ENCODE data around the gene CFAP73. TPM values are rescaled to one million over a fixed set of nuclear protein-coding genes. Genes with fewer than 3 reads are reported as not detected.

The CFAP73 gene
- polyA plus RNA-seq, 4 donors = 0.27 to 3.0 (median 0.75) TPM

DNA sequence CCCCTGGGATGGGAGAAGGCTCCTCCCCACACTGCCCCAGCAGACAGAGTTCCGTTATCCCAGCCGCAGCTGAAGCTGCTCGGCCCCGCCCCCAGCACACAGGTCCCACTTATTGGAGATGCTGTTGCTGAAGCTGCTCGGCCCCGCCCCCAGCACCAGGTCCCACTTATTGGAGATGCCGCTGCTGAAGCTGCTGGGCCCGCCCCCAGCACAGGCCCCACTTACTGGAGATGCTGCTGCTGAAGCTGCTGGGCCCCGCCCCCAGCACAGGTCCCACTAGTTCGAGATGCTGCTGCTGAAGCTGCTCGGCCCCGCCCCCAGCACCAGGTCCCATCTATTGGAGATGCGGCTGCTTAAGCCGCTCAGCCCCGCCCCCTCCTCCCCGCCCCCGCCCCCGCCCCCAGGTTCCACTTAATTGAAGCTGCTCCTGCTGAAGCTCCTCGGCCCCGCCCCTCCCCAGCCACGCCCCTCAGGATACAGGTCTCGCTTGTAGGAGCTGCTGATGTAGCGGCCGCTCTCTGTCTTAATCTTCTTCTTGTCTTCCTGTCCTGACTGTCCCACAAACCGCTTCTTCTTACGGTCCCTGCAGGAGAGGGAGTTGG, 12.0 kb downstream of the CFAP73 start:
- no peak for DNase-seq (ENCODE audit: low read depth in 4 of 4, low spot score in 3 of 4)

DNA sequence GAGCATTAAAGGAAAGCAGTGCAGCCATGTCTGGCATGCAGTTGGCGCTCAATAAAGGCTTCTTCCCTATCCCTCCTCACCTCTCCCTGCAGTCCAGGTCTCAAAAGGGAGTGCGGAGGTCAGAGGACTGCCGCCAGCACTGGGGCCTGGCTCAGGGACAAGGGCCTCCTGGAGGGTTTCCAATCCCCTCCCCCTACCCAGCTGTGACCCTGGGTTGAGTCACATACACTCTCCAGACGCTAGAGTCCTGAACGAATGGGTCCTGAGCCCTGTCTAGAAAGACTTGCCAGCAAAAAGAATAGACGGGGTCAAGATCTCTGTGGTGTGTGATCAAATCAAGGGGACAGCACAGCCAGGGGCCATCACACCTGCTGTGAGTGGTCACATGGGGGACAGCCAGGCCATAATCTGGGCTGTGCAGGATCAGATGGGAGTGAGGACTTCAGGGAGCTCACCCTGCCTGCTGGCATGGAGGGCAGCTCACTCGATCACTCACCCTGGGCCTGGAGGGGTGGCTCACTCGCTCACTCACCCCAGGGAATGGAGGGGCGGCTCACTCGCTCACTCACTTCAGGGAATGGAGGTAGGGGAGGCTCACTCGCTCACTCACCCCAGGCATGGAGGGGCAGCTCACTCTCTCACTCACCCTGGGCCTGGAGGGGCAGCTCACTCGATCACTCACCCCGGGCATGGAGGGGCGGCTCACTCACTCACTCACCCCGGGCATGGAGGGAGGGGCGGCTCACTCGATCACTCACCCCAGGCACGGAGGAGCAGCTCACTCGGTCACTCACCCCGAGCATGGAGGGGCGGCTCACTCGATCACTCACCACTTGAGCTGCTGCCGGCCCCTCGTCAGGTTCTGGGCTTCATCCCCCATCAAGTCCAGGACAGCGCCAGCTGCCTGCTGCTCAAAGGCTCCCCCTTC, 12.8 kb downstream of the CFAP73 start:
- DNase-seq (ENCODE audit: low read depth in 4 of 4, low spot score in 3 of 4) = no peak

DNA sequence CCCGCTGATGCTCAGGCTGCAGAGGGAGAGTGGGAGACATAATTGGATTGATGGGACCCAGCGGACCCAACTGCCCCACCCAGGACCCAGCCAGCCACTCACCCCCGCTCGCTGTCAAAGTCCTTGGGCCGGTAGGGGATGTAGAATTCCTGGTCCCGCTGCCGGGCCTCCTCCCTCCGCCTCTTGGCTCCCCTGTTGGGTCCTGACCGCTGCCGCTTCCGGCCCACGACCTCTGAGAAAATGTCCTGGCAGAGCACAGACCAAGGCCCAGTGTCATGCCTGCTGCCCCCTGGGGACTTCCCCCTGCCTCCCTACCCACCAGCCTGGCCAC, 13.5 kb downstream of the CFAP73 start:
- no peak for DNase-seq (ENCODE audit: low read depth in 4 of 4, low spot score in 3 of 4)

DNA sequence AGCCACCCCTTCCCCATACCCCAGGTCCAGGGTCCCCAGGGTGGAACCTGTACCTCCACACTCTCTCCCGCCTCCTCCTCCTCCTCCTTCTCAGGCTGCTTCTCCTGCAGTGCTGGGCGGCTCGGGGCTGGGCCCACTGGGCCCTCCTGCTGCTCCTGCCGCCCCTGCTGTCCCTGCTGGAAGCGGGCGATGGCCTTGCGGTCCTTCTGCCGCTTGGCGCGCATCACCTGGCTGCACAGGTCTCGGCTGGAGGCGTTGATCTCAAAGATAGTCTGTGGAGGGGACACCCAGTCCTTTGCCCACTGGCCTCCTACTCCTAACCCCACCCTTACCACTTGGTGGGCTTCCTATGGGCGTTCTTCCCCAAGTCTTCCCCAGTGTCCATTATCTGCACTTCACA, 14.5 kb downstream of the CFAP73 start:
- DNase-seq (ENCODE audit: low read depth in 4 of 4, low spot score in 3 of 4) = no peak

- no peak for DNase-seq (ENCODE audit: low read depth in 4 of 4, low spot score in 3 of 4)
Measured at GRCh38 chr12:113165521-113166450, 16.3 kb downstream of the CFAP73 start.

GRCh38 chr12:113167868-113168267, 18.3 kb downstream of the CFAP73 start:
- DNase-seq (ENCODE audit: low read depth in 4 of 4, low spot score in 3 of 4) = no peak

- DNase-seq (ENCODE audit: low read depth in 4 of 4, low spot score in 3 of 4) = no peak
Measured at GRCh38 chr12:113169697-113170096, 20.2 kb downstream of the CFAP73 start.

- no peak for DNase-seq (ENCODE audit: low read depth in 4 of 4, low spot score in 3 of 4)
Measured at GRCh38 chr12:113170457-113170856, 20.9 kb downstream of the CFAP73 start.

DNA sequence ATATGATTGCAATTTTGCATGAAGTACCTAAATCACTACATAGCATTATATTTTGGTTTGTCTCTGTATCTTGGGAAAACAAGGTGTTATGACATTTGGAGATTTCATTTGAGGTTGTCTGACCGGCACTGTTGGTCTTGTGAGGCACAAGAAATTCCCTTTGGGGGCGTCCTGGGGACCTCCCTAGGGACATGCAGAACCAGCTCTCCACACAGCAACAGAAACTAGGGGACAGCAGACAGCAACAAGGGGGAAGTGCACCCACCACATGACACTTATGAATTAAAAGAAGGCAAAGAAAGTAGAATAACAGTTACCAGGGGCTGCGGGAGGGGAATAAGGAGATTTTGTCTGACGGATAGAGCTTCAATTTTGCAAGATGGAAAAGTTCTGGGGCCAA, 21.4 kb downstream of the CFAP73 start:
- DNase-seq (ENCODE audit: low read depth in 4 of 4, low spot score in 3 of 4) = no peak

GRCh38 chr12:113171543-113171942, 22.0 kb downstream of the CFAP73 start:
- DNase-seq (ENCODE audit: low read depth in 4 of 4, low spot score in 3 of 4) = no peak

GRCh38 chr12:113172185-113172584, 22.7 kb downstream of the CFAP73 start:
- no peak for DNase-seq (ENCODE audit: low read depth in 4 of 4, low spot score in 3 of 4)

- DNase-seq (ENCODE audit: low read depth in 4 of 4, low spot score in 3 of 4) = no peak
Measured at GRCh38 chr12:113173081-113173698, 23.7 kb downstream of the CFAP73 start.

DNA sequence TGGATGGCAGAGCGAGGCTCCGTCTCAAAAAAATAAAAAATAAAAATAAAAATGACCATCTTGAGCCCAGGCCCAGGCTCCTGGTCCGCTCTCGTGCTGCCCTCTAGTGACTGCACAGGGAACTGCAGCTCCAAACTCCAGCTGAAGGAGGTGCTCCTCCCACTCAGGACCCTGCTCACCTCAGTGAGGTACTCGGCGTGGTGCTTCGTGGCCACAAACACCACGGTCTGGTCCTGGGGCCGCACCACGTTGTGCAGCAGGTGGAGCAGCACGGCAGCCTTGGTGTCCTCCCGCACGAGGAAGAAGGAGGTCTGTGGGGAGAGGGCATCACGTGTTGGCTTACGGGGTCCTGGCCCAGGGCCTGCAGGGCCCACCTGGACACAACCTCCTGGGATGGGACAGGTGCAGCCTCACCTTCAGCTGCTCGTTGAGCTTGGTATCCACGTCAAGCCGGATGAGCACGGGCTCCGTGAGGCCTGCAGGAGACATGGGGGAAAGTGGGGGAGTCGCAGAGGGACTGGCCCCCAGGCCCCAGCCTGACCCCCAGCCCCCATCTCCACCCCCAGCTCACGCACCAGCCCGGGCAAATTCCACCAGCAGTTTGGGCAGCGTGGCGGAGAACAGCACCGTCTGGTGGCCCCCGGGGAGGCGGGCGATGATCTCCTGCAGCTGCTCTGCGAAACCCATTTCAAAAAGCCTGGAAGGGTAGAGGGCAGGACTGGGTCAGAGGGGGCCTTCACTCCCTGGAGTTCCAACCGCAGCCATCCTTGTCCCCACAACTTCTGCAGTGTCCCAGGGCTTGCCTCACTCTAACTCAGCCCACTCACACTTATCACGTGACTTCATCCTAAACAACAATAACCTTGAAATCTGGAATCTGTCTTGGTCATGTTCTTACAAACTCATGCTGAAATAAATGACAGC, 25.2 kb downstream of the CFAP73 start:
- DNase-seq (ENCODE audit: low read depth in 4 of 4, low spot score in 3 of 4) = no peak

- DNase-seq (ENCODE audit: low read depth in 4 of 4, low spot score in 3 of 4) = no peak
Measured at GRCh38 chr12:113179023-113179422, 29.5 kb downstream of the CFAP73 start.

GRCh38 chr12:113180333-113180732, 30.8 kb downstream of the CFAP73 start:
- no peak for DNase-seq (ENCODE audit: low read depth in 4 of 4, low spot score in 3 of 4)

- DNase-seq (ENCODE audit: low read depth in 4 of 4, low spot score in 3 of 4) = no peak
Measured at GRCh38 chr12:113181975-113182374, 32.5 kb downstream of the CFAP73 start.

GRCh38 chr12:113183030-113183589, 33.6 kb downstream of the CFAP73 start:
- DNase-seq (ENCODE audit: low read depth in 4 of 4, low spot score in 3 of 4) = no peak

DNA sequence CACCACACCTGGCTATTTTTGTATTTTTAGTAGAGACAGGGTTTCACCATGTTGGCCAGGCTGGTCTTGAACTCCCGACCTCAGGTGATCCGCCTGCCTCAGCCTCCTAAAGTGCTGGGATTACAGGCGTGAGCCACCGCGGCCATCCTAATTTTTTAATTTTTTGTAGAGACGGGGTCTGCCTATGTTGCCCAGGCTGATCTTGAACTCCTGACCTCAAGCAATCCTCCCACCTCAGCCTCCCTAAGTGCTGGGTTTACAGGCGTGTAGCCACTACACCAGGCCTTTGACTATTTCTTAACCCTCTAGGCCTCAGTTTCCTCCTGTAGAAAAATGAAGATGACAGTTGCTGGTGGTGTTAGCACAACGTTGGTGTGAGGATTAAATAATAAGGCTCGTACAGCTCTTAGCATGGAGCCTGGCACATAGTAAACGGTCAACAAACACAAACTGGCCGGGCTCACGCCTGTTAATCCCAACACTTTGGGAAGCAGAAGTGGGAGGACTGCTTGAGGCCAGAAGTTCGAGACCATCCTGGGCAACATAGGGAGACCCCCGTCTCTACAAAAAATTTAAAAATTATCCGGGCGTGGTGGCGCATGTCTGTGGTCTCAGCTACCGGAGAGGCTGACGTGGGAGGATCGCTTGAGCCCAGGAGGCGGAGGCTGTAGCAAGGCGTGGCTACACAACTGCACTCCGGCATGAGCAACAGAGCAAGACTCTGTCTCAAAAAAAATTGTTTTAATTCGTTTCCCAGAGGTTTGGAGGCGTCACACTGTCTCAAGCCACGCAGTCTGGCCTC, 34.8 kb downstream of the CFAP73 start:
- no peak for DNase-seq (ENCODE audit: low read depth in 4 of 4, low spot score in 3 of 4)

GRCh38 chr12:113184900-113185179, 35.3 kb downstream of the CFAP73 start:
- peak in 3 of 4 donors; percentile 70 to 79 (median 77) for DNase-seq (ENCODE audit: low read depth in 4 of 4, low spot score in 3 of 4)

Data from left renal pelvis (tissue), 4 donors.